H1 (cell line): Measurements from ENCODE around the gene CAP2. TPM values are rescaled to one million over a fixed set of nuclear protein-coding genes. Genes with fewer than 3 reads are reported as not detected.

Experiments
- CTCF ChIA-PET: fragments of 300-600 bp; sonication (Branson Sonifier 250); formaldehyde crosslinking; loops from one replicate; lab custom pipeline; 2021; ENCODE audit not compliant: partially characterized antibody; lab: Charles Lee
- POLR2A ChIA-PET: fragments of 300-600 bp; sonication (Branson Sonifier 250); formaldehyde crosslinking; loops from one replicate; lab custom pipeline; 2021; ENCODE audit warnings: inconsistent platforms; ENCODE audit not compliant: partially characterized antibody; lab: Charles Lee
- DNase-seq, 2 experiments: peaks; one replicate each; pipeline versions ENCODE4 v3.0.0 to v3.0.0-alpha.2; 2010 to 2022; ENCODE audit warnings: low spot score in 2 of 2, low read depth in 1 of 2, mixed read lengths in 1 of 2
- FAIRE-seq: peaks from 2 replicates; lab custom pipeline; 2011; peaks lifted over from hg19 to GRCh38; lab: Jason Lieb, UNC
- H2AFZ ChIP-seq: 2 replicates; pipeline ENCODE4 v1.8.1; 2012; ENCODE audit warnings: low read length, inconsistent platforms
- H2AK5ac ChIP-seq: 2 replicates; pipeline ENCODE4 v1.6.1; 2013; ENCODE audit warnings: low read depth, low read length
- H2BK120ac ChIP-seq: replicated peaks from 2 replicates; pipeline ENCODE3; 2013; ENCODE audit warnings: low read depth, low read length, inconsistent platforms
- H2BK12ac ChIP-seq: 2 replicates; pipeline ENCODE4 v1.6.1; 2013; ENCODE audit warnings: low read depth, low read length
- H2BK15ac ChIP-seq: 2 replicates; pipeline ENCODE4 v1.6.1; 2013; ENCODE audit warnings: low read length
- H2BK20ac ChIP-seq: 2 replicates; pipeline ENCODE4 v1.6.1; 2013; ENCODE audit warnings: low read length
- H2BK5ac ChIP-seq: 2 replicates; pipeline ENCODE4 v1.6.1; 2013; ENCODE audit warnings: low read depth, low read length
- H3K14ac ChIP-seq: 2 replicates; pipeline ENCODE4 v1.6.1; 2013; ENCODE audit warnings: inconsistent platforms; ENCODE audit not compliant: insufficient read length
- H3K18ac ChIP-seq: 2 replicates; pipeline ENCODE4 v1.6.1; 2013; ENCODE audit warnings: low read length; ENCODE audit errors: extremely low read depth
- H3K23ac ChIP-seq: 2 replicates; pipeline ENCODE4 v1.6.1; 2013; ENCODE audit warnings: inconsistent platforms; ENCODE audit not compliant: insufficient read length
- H3K23me2 ChIP-seq: 2 replicates; pipeline ENCODE4 v1.6.1; 2013; ENCODE audit warnings: low read depth, low read length
- H3K27ac ChIP-seq: 2 replicates; pipeline ENCODE4 v1.6.1; 2011; ENCODE audit warnings: low read depth, low read length, inconsistent platforms
- H3K27me3 ChIP-seq, 4 experiments: replicated peaks in 1 of 4; 1 replicate in 1 of 4; 2 replicates in 3 of 4; pipeline versions ENCODE4 v1.6.1 to v1.8.1; 2011 to 2013; ENCODE audit warnings: low read length in 3 of 4, mild to moderate bottlenecking in 3 of 4, inconsistent platforms in 2 of 4, mixed read lengths in 2 of 4, moderate library complexity in 1 of 4; ENCODE audit not compliant: control insufficient read depth in 3 of 4, insufficient read depth in 3 of 4; ENCODE audit errors: extremely low read depth in 1 of 4
- H3K36me3 ChIP-seq, 4 experiments: 2 replicates each; pipeline versions ENCODE4 v1.6.1 to v1.8.1; 2011 to 2013; ENCODE audit warnings: mild to moderate bottlenecking in 4 of 4, low read length in 3 of 4, moderate library complexity in 2 of 4, control low read depth in 1 of 4, inconsistent platforms in 1 of 4; ENCODE audit not compliant: insufficient read depth in 4 of 4, control insufficient read depth in 2 of 4
- H3K4ac ChIP-seq: replicated peaks from 2 replicates; pipeline ENCODE3; 2013; ENCODE audit warnings: low read length, low read depth, mixed read lengths, inconsistent platforms; ENCODE audit not compliant: insufficient read length
- H3K4me1 ChIP-seq, 4 experiments: replicated peaks in 1 of 4; 1 replicate in 1 of 4; 2 replicates in 3 of 4; pipeline versions ENCODE4 v1.6.1 to v1.8.1; 2011 to 2013; ENCODE audit warnings: low read length in 3 of 4, inconsistent platforms in 2 of 4, mixed read lengths in 1 of 4; ENCODE audit not compliant: insufficient read depth in 4 of 4, control insufficient read depth in 3 of 4
- H3K4me2 ChIP-seq, 2 experiments: 2 replicates each; pipeline versions ENCODE4 v1.6.1 to v1.8.1; 2011 to 2013; ENCODE audit warnings: low read depth in 2 of 2, low read length in 2 of 2, control low read depth in 1 of 2, inconsistent platforms in 1 of 2, mild to moderate bottlenecking in 1 of 2; ENCODE audit not compliant: insufficient read depth in 1 of 2
- H3K4me3 ChIP-seq, 4 experiments: fragments of 200-600, 300-600 bp in 1 of 4; sonication (generic), shearing (Covaris generic), sonication (Bioruptor Twin) in 1 of 4; 2 replicates each; pipeline versions ENCODE4 v1.5.1 to v1.8.1; 2011 to 2016; ENCODE audit warnings: low read length in 4 of 4, low read depth in 3 of 4, control low read depth in 2 of 4, inconsistent platforms in 2 of 4, mild to moderate bottlenecking in 2 of 4, mixed read lengths in 1 of 4, moderate library complexity in 1 of 4; ENCODE audit not compliant: insufficient read depth in 2 of 4; ENCODE audit errors: extremely low read depth in 1 of 4
- H3K56ac ChIP-seq: replicated peaks from 2 replicates; pipeline ENCODE3; 2013; ENCODE audit warnings: low read depth, mild to moderate bottlenecking, mixed read lengths, low read length, inconsistent platforms; ENCODE audit not compliant: insufficient read length
- H3K79me1 ChIP-seq: 2 replicates; pipeline ENCODE4 v1.6.1; 2013; ENCODE audit warnings: low read depth, low read length, control low read depth
- H3K79me2 ChIP-seq, 2 experiments: 2 replicates each; pipeline versions ENCODE4 v1.6.1 to v1.8.1; 2012 to 2013; ENCODE audit warnings: low read length in 2 of 2, mild to moderate bottlenecking in 2 of 2, inconsistent platforms in 1 of 2; ENCODE audit not compliant: insufficient read depth in 2 of 2, control insufficient read depth in 1 of 2
- H3K9ac ChIP-seq, 4 experiments: replicated peaks in 1 of 4; 1 replicate in 1 of 4; 2 replicates in 3 of 4; pipeline versions ENCODE4 v1.6.1 to v1.8.1; 2011 to 2013; ENCODE audit warnings: low read depth in 3 of 4, low read length in 3 of 4, control low read depth in 2 of 4, mild to moderate bottlenecking in 2 of 4, moderate library complexity in 2 of 4, inconsistent platforms in 1 of 4; ENCODE audit errors: extremely low read depth in 1 of 4
- H3K9me3 ChIP-seq, 2 experiments: 2 replicates each; pipeline versions ENCODE4 v1.6.1 to v1.8.1; 2012 to 2013; ENCODE audit warnings: mild to moderate bottlenecking in 2 of 2, moderate library complexity in 2 of 2, control low read depth in 1 of 2, inconsistent platforms in 1 of 2, low read depth in 1 of 2, low read length in 1 of 2, mixed read lengths in 1 of 2; ENCODE audit not compliant: insufficient read depth in 2 of 2
- H4K20me1 ChIP-seq, 2 experiments: replicated peaks in 1 of 2; 2 replicates each; pipeline versions ENCODE3 to v1.8.1; 2011 to 2013; ENCODE audit warnings: inconsistent platforms in 2 of 2, low read length in 2 of 2, mild to moderate bottlenecking in 1 of 2; ENCODE audit not compliant: insufficient read depth in 2 of 2, control insufficient read depth in 1 of 2
- H4K5ac ChIP-seq: 2 replicates; pipeline ENCODE4 v1.6.1; 2013; ENCODE audit warnings: low read length, low read depth, mixed read lengths, inconsistent platforms; ENCODE audit not compliant: insufficient read length
- H4K8ac ChIP-seq: 2 replicates; pipeline ENCODE4 v1.8.0; 2013; ENCODE audit warnings: mild to moderate bottlenecking, moderate library complexity, low read length, inconsistent platforms; ENCODE audit not compliant: insufficient read depth; ENCODE audit errors: extremely low read depth
- H4K91ac ChIP-seq: replicated peaks from 2 replicates; pipeline ENCODE3; 2013; ENCODE audit warnings: low read length, mixed read lengths, inconsistent platforms; ENCODE audit not compliant: insufficient read length
- CBX5 ChIP-seq: fragments of 300-800, 300-1000 bp; sonication (generic); IDR thresholded peaks from 2 replicates; pipeline ENCODE4 v1.7.1; 2016; ENCODE audit warnings: antibody characterized with exemption, low read length, low read depth
- CBX8 ChIP-seq: fragments of 300-800, 300-1000 bp; sonication (generic); IDR thresholded peaks from 2 replicates; pipeline ENCODE4 v1.7.1; 2016; ENCODE audit warnings: low read depth, low read length, borderline replicate concordance
- GABPA ChIP-seq: IDR thresholded peaks from 2 replicates; pipeline ENCODE4 v1.6.1; 2011; ENCODE audit warnings: mild to moderate bottlenecking, low read length, moderate library complexity, borderline replicate concordance; ENCODE audit not compliant: insufficient read depth
- HDAC2 ChIP-seq, 2 experiments: fragments of 300-600 bp in 1 of 2; sonication (generic) in 1 of 2; IDR thresholded peaks; 2 replicates each; pipeline ENCODE4 v1.6.1; 2011 to 2012; ENCODE audit warnings: low read depth in 2 of 2, low read length in 2 of 2, mild to moderate bottlenecking in 2 of 2, moderate library complexity in 2 of 2, borderline replicate concordance in 1 of 2, inconsistent platforms in 1 of 2
- JUND ChIP-seq: IDR thresholded peaks from 2 replicates; pipeline ENCODE4 v1.6.1; 2011; ENCODE audit warnings: mild to moderate bottlenecking, improper control_type of control experiment, low read length
- RNF2 ChIP-seq: fragments of 200-900, 300-1000 bp; sonication (generic); IDR thresholded peaks from 2 replicates; pipeline ENCODE4 v1.7.1; 2016; ENCODE audit warnings: borderline replicate concordance, low read depth, mild to moderate bottlenecking, antibody characterized with exemption, low read length; ENCODE audit not compliant: poor library complexity, severe bottlenecking; ENCODE audit errors: missing control alignments
- SP1 ChIP-seq: IDR thresholded peaks from 2 replicates; pipeline ENCODE4 v1.6.1; 2011; ENCODE audit warnings: low read depth, low read length
- TEAD4 ChIP-seq: IDR thresholded peaks from 2 replicates; pipeline ENCODE4 v1.6.1; 2012; ENCODE audit warnings: low read depth, low read length, inconsistent platforms, mixed read lengths
- WGBS, 2 experiments: shearing (Covaris generic) in 1 of 2; methylation state at CpG; one replicate each; pipeline versions ENCODE4 v1.1.6 to v1.1.7; 2013 to 2015; ENCODE audit warnings: low lambda C conversion rate in 2 of 2, mixed read lengths in 2 of 2, inconsistent platforms in 1 of 2, low coverage in 1 of 2, missing lambda C conversion rate in 1 of 2; ENCODE audit not compliant: insufficient replicate concordance in 2 of 2, insufficient coverage in 1 of 2, insufficient read length in 1 of 2; ENCODE audit errors: extremely low coverage in 1 of 2, missing lambda C conversion rate in 1 of 2; 5-methylcytosine and 5-hydroxymethylcytosine counted together
- polyA plus RNA-seq, 7 experiments: library from polyadenylated mRNA; depleted of rRNA in 3 of 7; stranded (reverse) in 5 of 7; unstranded in 2 of 7; fragments of >200 nt in 5 of 7; fragments of 200-250 nt in 2 of 7; gene quantifications; 1 replicate in 5 of 7; 2 replicates in 1 of 7; 4 replicates in 1 of 7; pipeline versions ENCODE4 v1.2.1 to v1.2.3, GENCODE V29; 2011 to 2013; ENCODE audit warnings: missing spikeins in 2 of 7, mixed read lengths in 2 of 7
- total RNA-seq: library from RNA; stranded (reverse); fragmentation: NEBNext Ultra II Directional; extraction: Animal tissue kit (Norgen Biotek cat#: 25700); gene quantifications from 2 replicates; pipeline ENCODE4 v1.2.1, GENCODE V29; 2021
- TF ChIP-seq, protein P1 (sequence below): IDR thresholded peaks from 2 replicates; pipeline ENCODE4 v1.6.1; 2011; ENCODE audit warnings: low read depth, mild to moderate bottlenecking, low read length; ENCODE audit not compliant: insufficient read depth

The CAP2 gene
- total and polyA plus RNA-seq, 2 of the 8 experiments (the other 6 are each of a cell fraction or from before 2014, with no cell fraction given), result 7.2 to 10.0 TPM

DNA sequence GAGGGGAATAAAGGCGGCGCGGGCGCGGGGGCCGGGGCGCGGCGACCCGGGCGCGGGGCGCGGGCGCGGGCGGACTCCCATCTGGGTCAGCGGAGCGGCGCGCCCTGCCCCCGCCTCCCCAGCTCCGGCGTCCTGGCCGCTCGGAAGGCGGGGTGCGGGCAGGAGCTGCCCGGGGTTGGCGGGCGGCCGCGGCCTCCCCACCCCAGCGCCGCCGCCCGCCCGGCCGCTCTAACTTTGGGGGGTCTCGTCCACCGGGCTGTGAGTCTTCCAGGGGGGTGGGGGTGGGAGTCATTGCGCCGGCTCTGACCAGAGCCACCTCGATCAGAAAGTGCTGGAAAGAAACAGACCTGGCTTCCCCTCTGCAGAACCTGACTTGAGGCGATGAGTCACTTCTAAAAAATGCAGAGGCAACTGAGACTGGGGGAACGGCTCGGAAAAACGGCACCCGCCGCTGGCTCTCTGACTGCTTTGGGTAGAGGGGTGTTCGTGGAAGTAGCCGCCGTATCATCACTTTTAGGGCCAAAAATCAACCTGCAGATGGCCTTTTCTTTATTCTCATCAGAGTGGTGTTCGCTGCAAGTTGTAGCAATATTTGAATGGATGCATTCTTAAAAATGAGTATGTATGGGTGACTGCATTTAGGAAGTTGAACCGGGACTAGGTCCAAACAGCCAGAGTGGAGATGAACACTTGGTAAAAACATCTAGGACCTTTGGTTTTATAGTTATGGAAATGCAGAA is 667 bp downstream of the CAP2 start:
- POLR2A ChIA-PET, result interaction anchor here (0.8 to 2.1 kb wide), 10 partner anchors 10 to 194 kb away, joined by 3 to 7 read pairs (median 4); partner anchors contain the start of gene RBM24
- Histone ChIP-seq H3K9me3 (0 out of 4 replicates have a peak, but pooled peaks cover 0 to 5% of the 10 kb centered on the region in 2 experiments), H3K79me1 (no peaks in the 10 kb centered on the region), H2BK20ac (no peak overlapping the region), H3K27me3 (no peaks in the 10 kb centered on the region), H2AK5ac (no peak overlapping the region), H3K27ac (peak overlapping the region; percentile 69; the same call in 1 of the 2 replicates), H3K23me2 (peaks cover 7% of the 10 kb centered on the region), H3K4me3 (peak overlapping the region; percentile 51 to 88 (median 60)), H2AFZ (peak overlapping the region; percentile 77), H2BK5ac (peak overlapping the region; percentile 22; the same call in 1 of the 2 replicates), H2BK12ac (0 out of 2 replicates have a peak overlapping the region, but pooled peaks have one; percentile 6), H4K8ac (peak overlapping the region; percentile 59; the same call in 1 of the 2 replicates), H3K56ac (no peak overlapping the region), H3K23ac (no peak overlapping the region), H3K14ac (no peak overlapping the region), H4K5ac (peak overlapping the region; percentile 44), H4K20me1 (no peaks in the 10 kb centered on the region), H2BK120ac (no peak overlapping the region), H4K91ac (no peak overlapping the region), H3K18ac (no peak overlapping the region; the same call in 1 of the 2 replicates), H3K9ac (peak overlapping the region; percentile 56 to 71 (median 67); a peak in 6 of 7 replicates), H3K79me2 (peaks cover 0 to 27% of the 10 kb centered on the region in 2 experiments; a peak in 2 of 4 replicates), H3K4ac (no peak overlapping the region), H2BK15ac (no peak overlapping the region), H3K36me3 (peaks cover 0 to 3% (median 0%) of the 10 kb centered on the region in 4 experiments; a peak in 2 of 8 replicates), H3K4me2 (peak overlapping the region; percentile 79 to 91), H3K4me1 (peaks cover 0 to 3% (median 0%) of the 10 kb centered on the region in 4 experiments; a peak in 2 of 7 replicates)
- FAIRE-seq (no peak), DNase-seq (peak in 1 of 2 experiments; percentile 64)
- WGBS, 2 experiments, result 3% methylated on average over 12 of the region's 55 CpGs; no CpG with 5 or more reads in 1 of the 2 experiments
- CTCF ChIA-PET, result interaction anchor here (1.3 to 1.4 kb wide), 2 partner anchors 111 to 187 kb away, joined by 3 read pairs; no protein-coding TSS in a partner anchor
- TF ChIP-seq SP1 (0 out of 2 replicates have a peak, but pooled peaks have one; percentile 27), GABPA (no peak), TEAD4 (peak; percentile 31; the same call in 1 of the 2 replicates), JUND (peak; percentile 99), CBX5 (no peak), CBX8 (no peak), RNF2 (no peak), HDAC2 (IDR thresholded peaks at IDR 0.05; ENCODE audit: borderline replicate concordance in 1 of 2, low read depth in 2 of 2, low read length in 2 of 2) (no peak)
- TF ChIP-seq, protein P1, sequence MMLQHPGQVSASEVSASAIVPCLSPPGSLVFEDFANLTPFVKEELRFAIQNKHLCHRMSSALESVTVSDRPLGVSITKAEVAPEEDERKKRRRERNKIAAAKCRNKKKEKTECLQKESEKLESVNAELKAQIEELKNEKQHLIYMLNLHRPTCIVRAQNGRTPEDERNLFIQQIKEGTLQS, result peak; percentile 71
